ENCODE results near the gene TTC21A.

The TTC21A gene

DNA sequence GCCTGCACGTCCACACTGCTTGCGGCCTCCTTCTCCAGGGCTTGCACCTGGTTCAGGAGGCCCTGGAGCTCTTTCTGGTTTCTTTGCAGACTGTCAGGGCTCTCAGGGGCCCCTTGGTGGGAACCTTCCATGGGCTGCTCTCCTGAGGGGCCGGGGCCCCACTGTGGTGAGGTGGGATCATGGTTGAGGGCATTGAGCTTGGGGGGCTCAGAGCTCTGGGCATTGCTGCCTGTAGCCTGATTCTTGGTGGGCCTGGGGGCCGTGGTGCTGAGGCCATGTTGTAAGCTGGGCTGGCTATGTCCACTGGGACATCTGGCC is 77.4 kb downstream of the TTC21A start:
- intact Hi-C loops (cut with micrococcal nuclease) = loop anchor here (10.0 kb wide), 1 partner anchor 200 kb away; the partner anchor contains the start of gene SLC25A38
- Mint-ChIP-seq H3K27me3 (peaks cover 18% of the 10 kb centered on the region), H3K4me3 (no peak overlapping the region)

DNA sequence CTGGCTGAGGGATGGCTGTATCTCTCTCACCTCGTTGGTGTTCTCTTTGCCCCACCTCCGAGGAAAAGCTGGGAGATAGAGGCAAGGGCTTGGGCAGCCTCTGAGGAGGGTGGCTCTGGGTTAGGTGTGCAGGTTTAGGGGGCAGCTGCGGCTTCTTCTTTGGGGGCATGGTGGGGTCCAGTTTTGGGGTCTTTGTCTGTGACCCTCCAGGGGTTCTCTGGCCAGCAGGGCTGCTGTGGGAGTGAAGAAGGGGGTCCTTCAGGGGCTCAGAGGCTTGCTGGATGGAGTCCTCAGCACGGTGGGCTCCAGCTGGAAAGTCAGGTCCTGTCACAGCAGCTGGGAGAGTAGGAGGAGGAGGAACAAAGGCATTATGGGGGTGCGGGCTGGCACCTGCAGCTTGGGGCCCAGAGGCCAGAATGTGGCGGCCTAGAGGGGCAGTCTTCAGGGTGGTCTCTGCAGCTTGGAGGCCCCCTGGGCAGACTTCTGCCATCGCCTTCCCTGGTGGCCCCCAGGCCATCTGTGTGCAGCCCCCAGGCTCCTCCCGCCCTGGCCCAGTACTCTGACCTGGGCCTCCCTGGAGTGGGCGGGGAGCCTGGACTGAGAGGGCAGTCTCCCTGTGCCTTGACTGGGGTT is 78.0 kb downstream of the TTC21A start:
- Mint-ChIP-seq H3K9me3 (no peaks in the 10 kb centered on the region), H3K27ac (no peak overlapping the region), H3K36me3 (ENCODE audit: low read depth) (no peaks in the 10 kb centered on the region), H3K4me3 (no peak overlapping the region), H3K4me1 (ENCODE audit: low read depth) (peaks cover 16% of the 10 kb centered on the region), H3K27me3 (peaks cover 13% of the 10 kb centered on the region)
- intact Hi-C loops (cut with micrococcal nuclease) = loop anchor here (10.0 kb wide), 1 partner anchor 199 kb away; the partner anchor contains the start of gene SLC25A38

More for the DNA sequence above, 77.4 kb downstream of the TTC21A start:
- Mint-ChIP-seq H3K27ac (no peak overlapping the region), H3K36me3 (ENCODE audit: low read depth) (no peaks in the 10 kb centered on the region), H3K4me1 (ENCODE audit: low read depth) (peaks cover 20% of the 10 kb centered on the region), H3K9me3 (no peaks in the 10 kb centered on the region)

DNA sequence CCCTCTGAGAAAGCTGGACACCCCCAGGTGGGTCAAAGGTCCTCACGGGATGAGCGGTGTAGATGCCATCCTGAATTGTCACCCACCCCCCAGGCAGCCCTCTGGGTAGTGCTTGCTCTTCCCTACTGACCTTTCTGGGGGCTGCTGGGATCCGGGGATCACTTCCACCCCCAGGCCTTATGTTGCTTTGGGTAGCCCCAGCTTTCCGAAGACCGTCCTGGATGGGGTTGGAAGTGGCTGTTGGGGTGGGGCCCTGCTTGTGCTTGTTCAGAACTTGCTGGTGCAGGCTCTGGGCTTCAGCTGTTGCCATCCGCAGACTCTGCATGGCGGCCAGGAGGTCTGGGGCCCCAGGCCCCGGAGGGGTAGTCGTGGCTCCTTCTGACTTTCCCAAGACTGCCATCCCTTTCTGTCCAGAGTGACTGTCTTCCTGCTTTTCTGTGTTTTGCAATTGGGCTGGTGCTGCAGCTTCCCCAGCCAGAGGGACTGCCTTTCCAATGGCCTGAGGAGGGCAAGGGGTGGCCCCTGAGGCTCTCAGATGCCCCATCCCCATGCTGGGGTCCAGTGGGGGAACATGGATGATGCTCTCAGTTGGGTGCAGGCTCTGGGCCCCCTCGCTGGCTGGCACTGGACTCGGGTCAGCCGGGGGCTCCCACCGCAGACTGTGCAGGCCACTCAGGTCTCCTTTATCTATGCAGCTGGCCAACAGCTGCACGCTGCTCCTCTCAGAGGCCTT is 78.6 kb downstream of the TTC21A start:
- intact Hi-C loops (cut with micrococcal nuclease) = loop anchor here (10.0 kb wide), 1 partner anchor 199 kb away; the partner anchor contains the start of gene SLC25A38
- Mint-ChIP-seq H3K36me3 (ENCODE audit: low read depth) (no peaks in the 10 kb centered on the region), H3K9me3 (no peaks in the 10 kb centered on the region)

DNA sequence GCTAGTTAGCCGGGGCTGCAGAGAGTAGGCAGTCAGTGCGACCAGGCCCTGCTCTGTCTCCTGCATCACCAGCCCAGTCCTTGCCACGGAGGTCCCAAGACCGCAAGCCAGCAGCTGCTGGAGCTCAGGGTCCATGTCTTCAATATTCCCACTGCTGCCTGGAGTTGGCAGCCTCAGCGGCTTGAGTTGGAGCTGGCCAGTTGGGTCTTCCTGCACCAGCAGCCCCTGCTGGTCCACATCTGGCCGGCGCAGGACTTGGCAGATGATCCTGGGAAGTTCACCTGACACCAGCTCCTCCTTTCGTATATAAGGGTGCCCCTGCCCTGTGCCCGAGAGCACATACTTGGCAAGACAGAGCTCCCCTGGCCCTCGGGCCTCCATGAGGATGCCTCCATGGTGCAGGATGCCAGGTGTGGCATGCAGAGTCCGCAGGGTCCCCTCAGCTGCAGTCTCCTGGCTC is 79.2 kb downstream of the TTC21A start:
- peaks cover 7% of the 10 kb centered on the region for H3K4me1 Mint-ChIP-seq (ENCODE audit: low read depth)
- no peaks in the 10 kb centered on the region for H3K36me3 Mint-ChIP-seq (ENCODE audit: low read depth)
- no peak overlapping the region for H3K4me3 Mint-ChIP-seq
- H3K27ac Mint-ChIP-seq = no peak overlapping the region
- intact Hi-C loops (cut with micrococcal nuclease) = loop anchor here (10.0 kb wide), 1 partner anchor 198 kb away; the partner anchor contains the start of gene SLC25A38
- no peaks in the 10 kb centered on the region for H3K9me3 Mint-ChIP-seq
- peaks cover 9% of the 10 kb centered on the region for H3K27me3 Mint-ChIP-seq

More for the DNA sequence above, 78.6 kb downstream of the TTC21A start:
- Mint-ChIP-seq H3K4me1 (ENCODE audit: low read depth) (peaks cover 10% of the 10 kb centered on the region), H3K4me3 (no peak overlapping the region), H3K27me3 (peaks cover 9% of the 10 kb centered on the region), H3K27ac (no peak overlapping the region)

DNA sequence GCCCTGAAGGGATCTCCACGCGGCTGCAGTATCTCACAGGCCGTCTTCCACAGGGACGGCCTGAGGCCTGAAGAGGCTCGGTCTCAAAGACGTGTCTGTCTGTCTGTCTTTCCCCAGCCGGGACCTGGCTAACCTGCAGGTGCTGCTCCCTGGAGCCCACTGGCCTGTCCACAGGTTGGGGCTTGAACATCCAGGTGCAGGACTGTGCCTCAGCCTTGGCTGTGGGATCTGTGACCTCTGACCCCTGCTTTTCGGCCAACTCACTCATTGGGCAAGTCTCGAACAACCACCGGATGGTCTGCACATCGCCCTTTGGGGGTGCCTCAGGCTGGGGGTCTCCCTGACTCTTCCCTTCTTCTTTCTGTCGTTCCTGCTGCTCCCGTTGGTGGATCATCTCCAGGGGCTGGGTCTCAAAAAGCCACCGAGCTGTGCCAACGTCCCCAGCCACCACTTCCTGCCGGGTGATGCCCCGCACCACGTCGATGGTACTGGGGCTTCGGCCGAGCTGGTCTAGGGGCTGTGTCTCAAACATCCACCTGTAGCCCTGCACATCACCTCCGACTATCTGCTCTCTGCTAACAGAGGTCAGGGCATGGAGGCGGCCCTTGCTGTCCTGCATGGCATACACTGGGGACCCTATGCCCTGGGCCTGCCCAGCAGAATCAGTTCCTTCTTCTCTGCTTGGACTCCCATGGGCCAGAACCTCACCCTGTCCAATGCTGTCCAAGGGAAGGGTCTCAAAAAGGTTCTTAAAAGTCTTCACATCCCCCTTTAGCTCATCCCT is 80.1 kb downstream of the TTC21A start:
- H3K36me3 Mint-ChIP-seq (ENCODE audit: low read depth) = no peaks in the 10 kb centered on the region
- peaks cover 7% of the 10 kb centered on the region for H3K4me1 Mint-ChIP-seq (ENCODE audit: low read depth)
- peaks cover 12% of the 10 kb centered on the region for H3K27me3 Mint-ChIP-seq
- H3K4me3 Mint-ChIP-seq = no peak overlapping the region
- intact Hi-C loops (cut with micrococcal nuclease) = loop anchor here (10.0 kb wide), 1 partner anchor 197 kb away; the partner anchor contains the start of gene SLC25A38
- H3K9me3 Mint-ChIP-seq = no peaks in the 10 kb centered on the region
- H3K27ac Mint-ChIP-seq = peak overlapping the region; percentile 7
